Activated CD4-positive, alpha-beta memory T cell treated with anti-CD3 and anti-CD28 coated beads, Interleukin-2, amount 10 ng/mL, durations not matched to agents 7 days and 5 days (primary cell): ENCODE measurements around the gene CIB1. TPM values are rescaled to one million over a fixed set of nuclear protein-coding genes. Genes with fewer than 3 reads are reported as not detected.

ENCODE experiments used
- CTCF ChIA-PET: fragments of 350-600 bp; sonication (Branson Sonifier 250); formaldehyde crosslinking; loops from one replicate; lab custom pipeline; 2021; ENCODE audit warnings: antibody characterized with exemption, inconsistent platforms; lab: Charles Lee
- POLR2A ChIA-PET: fragments of 350-600 bp; sonication (Branson Sonifier 250); formaldehyde crosslinking; loops from one replicate; lab custom pipeline; 2021; ENCODE audit warnings: antibody characterized with exemption; lab: Charles Lee
- DNase-seq: peaks from one replicate; pipeline ENCODE4 v3.0.0-alpha.2; 2020
- H3K27ac Mint-ChIP-seq: one replicate; pipeline ENCODE4 v1.8.0; 2021; ENCODE audit warnings: mild to moderate bottlenecking, mixed read lengths
- H3K27me3 Mint-ChIP-seq: one replicate; pipeline ENCODE4 v1.8.0; 2021; ENCODE audit warnings: mixed read lengths
- H3K36me3 Mint-ChIP-seq: one replicate; pipeline ENCODE4 v1.8.0; 2021; ENCODE audit warnings: low read depth, mixed read lengths
- H3K4me1 Mint-ChIP-seq: one replicate; pipeline ENCODE4 v1.8.0; 2021; ENCODE audit warnings: mixed read lengths
- H3K4me3 Mint-ChIP-seq: one replicate; pipeline ENCODE4 v1.8.0; 2021; ENCODE audit warnings: mild to moderate bottlenecking, mixed read lengths
- H3K9me3 Mint-ChIP-seq: one replicate; pipeline ENCODE4 v1.8.0; 2021; ENCODE audit warnings: mixed read lengths
- total RNA-seq, 2 experiments: library from RNA; stranded (reverse); gene quantifications; one replicate each; pipeline ENCODE4 v1.2.3, GENCODE V29; 2021

CIB1 gene
- total RNA-seq, 2 experiments from 2014 or later: 118 to 120 TPM

DNA sequence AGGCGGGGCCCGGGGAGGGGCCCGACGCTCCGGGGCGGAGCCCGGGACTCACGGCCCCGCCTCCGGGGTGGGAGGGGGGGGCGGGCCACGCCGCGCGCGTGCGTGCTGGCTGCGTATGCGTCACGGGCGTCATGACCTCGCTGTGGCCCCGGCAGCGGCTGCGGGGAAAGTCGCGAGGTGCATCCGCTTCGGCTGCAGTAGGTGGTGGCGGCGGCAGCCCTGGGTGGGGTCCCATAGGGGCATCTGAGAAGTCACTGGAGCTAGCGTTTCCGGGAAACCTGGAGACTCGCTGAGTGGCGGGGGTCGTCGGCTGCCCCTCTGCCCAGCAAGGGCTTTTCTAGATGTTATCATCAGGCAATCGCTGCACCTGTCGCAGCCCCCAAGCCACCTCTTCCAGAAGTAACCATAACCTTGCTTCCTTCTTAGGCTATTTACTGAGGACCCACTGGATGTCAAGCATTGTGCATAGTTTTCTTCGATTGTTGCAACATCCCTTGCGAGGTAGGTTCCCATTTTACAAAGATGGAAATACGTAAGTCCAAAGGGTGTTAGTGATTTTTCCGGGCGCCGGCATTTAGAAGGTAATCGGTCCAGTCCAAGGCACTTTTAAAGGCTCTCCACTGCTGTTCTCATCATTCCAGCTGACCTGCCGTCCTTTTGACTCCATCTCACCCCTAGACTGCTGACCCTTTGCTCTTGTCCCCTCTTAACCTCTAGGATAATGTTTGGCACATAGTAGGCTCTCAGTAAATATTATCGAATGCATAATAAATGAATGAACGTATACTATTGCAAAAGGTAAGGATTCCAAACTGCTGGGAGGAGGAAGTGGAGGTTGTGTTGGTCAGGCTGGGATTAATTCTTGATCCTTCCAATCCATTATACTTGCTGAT is 601 bp upstream of the CIB1 start, which contains the start of gene GDPGP1:
Gene GDPGP1, plus strand, starts transcription at position 114 of the 893 bp plus-strand sequence. CDS start 6,700 bp downstream, outside the sequence.
- peaks cover 44% of the 10 kb centered on the region for H3K36me3 Mint-ChIP-seq
- CTCF ChIA-PET: interaction anchor here (0.5 to 3.2 kb wide), 13 partner anchors 13 to 698 kb away, joined by 3 to 16 read pairs (median 5); partner anchors contain the start of genes HDDC3 and NGRN
- H3K27ac Mint-ChIP-seq: peak within 1 kb of the TSS; percentile 92
- peaks cover 64% of the 10 kb centered on the region for H3K4me1 Mint-ChIP-seq
- peak within 1 kb of the TSS; percentile 97 for H3K4me3 Mint-ChIP-seq
- no peaks in the 10 kb centered on the region for H3K27me3 Mint-ChIP-seq
- POLR2A ChIA-PET: interaction anchor here (0.6 to 4.8 kb wide), 22 partner anchors 9 to 697 kb away, joined by 3 to 99 read pairs (median 5); partner anchors contain the start of genes HDDC3, IDH2, IQGAP1 and MAN2A2
- no peak for DNase-seq
- no peaks in the 10 kb centered on the region for H3K9me3 Mint-ChIP-seq

DNA sequence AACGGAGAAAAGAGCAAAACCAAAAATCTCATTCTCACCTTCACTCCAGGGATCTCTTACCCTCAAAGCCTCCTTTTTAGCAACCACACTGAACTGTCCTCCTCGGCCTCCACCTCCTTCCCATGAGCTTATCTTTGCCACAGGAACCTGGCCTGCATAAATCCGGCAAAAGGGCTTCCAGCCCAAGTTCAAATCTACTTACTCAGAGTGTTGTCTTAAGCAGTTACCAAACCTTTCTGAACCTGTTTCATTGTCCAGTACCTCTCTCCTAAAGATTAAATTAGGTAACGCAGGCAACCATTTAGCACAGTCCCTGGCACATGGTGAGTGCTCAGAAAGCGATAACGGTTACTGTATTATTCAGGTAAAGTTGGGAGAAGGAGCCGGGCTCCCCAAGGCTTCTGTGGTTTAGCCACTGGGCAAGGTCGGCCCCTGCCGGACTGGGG is 777 bp downstream of the CIB1 start:
- H3K27me3 Mint-ChIP-seq: no peaks in the 10 kb centered on the region
- H3K4me3 Mint-ChIP-seq: peak overlapping the region; percentile 97
- POLR2A ChIA-PET: interaction anchor here (0.9 to 4.8 kb wide), 23 partner anchors 11 to 722 kb away, joined by 3 to 99 read pairs (median 5); partner anchors contain the start of genes AP3S2, IDH2, NGRN and RCCD1

DNA sequence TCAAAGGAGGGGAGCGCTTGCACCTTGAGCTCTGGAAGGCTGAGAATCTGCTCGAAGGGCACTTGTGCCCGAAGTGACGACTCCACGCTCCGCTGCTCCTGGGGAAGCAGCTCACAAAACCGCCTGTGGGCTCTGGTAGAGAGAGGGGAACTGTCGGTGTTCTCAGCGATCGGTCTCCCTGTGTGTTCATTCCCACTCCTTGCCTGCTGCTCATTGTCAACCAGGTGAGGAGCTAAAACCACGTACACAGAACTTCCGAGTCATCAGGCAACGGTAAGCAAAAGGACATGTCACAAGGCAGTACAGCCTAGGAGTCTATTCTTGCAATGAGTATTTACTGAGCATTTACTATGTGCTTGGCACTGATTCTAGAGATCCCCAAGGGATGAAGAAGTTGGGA is 1.5 kb downstream of the CIB1 start:
- Mint-ChIP-seq H3K4me1 (peaks cover 61% of the 10 kb centered on the region), H3K27me3 (no peaks in the 10 kb centered on the region), H3K36me3 (peaks cover 38% of the 10 kb centered on the region), H3K9me3 (no peaks in the 10 kb centered on the region), H3K27ac (peak overlapping the region; percentile 92), H3K4me3 (peak overlapping the region; percentile 97)
- CTCF ChIA-PET: interaction anchor here (2.2 to 3.2 kb wide), 7 partner anchors 11 to 89 kb away, joined by 7 to 16 read pairs (median 10); partner anchors contain the start of gene SEMA4B
- POLR2A ChIA-PET: interaction anchor here (1.0 to 4.8 kb wide), 21 partner anchors 11 to 722 kb away, joined by 3 to 99 read pairs (median 6); partner anchors contain the start of genes IDH2, NGRN, RCCD1 and SEMA4B
- DNase-seq: no peak

More for the DNA sequence above, 777 bp downstream of the CIB1 start:
- Mint-ChIP-seq H3K4me1 (peaks cover 61% of the 10 kb centered on the region), H3K9me3 (no peaks in the 10 kb centered on the region), H3K27ac (peak overlapping the region; percentile 92), H3K36me3 (peaks cover 40% of the 10 kb centered on the region)
- CTCF ChIA-PET: interaction anchor here (0.5 to 3.2 kb wide), 10 partner anchors 12 to 146 kb away, joined by 3 to 16 read pairs (median 6); no protein-coding TSS in a partner anchor
- peak; percentile 30 for DNase-seq

DNA sequence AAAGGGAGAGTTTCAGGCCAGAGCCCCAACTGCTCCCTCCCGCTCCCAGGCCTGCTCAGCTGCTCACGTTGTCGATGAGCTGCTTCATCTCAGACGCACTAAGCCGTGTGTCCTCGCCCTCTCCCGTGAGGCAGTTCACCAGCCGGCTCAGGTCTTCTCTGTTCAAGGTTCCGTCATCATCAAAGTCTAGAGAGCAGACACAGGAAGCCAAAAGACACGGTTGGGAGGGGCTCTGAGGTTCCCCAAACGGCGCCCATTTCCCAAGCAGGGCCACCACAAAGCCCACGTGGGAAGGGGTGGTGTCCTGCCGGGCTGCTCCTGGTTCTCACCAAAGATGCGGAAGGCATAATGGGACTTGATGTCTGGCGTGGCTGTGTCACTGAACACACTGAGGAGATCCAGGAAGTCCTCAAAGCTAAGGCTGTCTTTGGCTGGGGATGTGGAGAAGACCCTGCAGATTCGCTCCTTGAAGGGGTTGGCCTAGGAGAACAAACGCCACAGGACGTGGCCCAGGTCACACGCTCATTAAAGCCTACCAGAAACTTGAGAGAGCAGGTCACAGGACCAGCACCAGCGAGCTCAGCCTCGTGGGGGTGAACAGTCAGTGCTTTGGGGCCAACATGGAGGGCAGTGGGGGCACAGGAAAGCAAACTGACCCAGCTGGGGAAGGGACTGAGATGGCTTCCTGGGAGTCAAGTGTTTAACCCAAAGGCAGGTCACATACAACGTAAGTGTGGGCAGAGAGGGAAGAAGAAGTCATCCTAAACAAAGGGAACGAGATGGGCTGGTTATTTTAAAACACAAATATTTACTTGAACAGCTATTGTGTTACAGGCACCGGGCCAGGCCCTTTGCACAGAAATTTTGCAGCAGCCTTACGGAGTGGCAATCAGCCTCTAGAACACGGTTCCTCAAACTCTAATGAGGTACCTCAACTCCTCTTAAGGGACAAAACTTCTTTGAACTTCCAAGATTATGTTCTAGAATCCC is 2.4 kb downstream of the CIB1 start:
- Mint-ChIP-seq H3K9me3 (no peaks in the 10 kb centered on the region), H3K4me3 (peak overlapping the region; percentile 97), H3K27me3 (no peaks in the 10 kb centered on the region), H3K27ac (peak overlapping the region; percentile 92), H3K4me1 (peaks cover 58% of the 10 kb centered on the region), H3K36me3 (peaks cover 39% of the 10 kb centered on the region)
- peak; percentile 87 for DNase-seq
- ChIA-PET POLR2A (interaction anchor here (0.7 to 4.8 kb wide), 18 partner anchors 10 to 700 kb away, joined by 3 to 99 read pairs (median 6); partner anchors contain the start of genes IDH2, NGRN, SEMA4B and TTLL13), CTCF (interaction anchor here (0.5 to 2.7 kb wide), 13 partner anchors 10 to 88 kb away, joined by 3 to 12 read pairs (median 7); partner anchors contain the start of gene SEMA4B)

DNA sequence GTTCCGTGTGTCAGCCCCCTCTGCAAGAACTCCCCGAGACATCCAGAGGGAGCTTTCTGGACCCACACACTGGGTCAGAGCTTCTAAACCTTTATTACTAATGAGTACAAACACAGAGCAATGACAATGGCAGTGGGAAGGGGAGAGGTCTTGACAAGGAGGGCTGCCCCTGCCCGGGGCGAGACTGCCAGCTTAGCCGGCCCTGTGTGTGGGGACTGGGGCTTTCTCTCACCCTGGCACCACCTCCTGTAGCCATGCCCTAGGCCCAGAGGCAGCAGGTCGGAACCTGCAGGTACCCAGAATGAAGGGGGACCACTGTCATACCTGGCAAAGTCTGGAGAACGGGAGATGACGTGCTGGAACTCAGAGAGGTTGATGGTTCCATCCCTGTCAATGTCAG is 3.1 kb downstream of the CIB1 start:
- Mint-ChIP-seq H3K4me3 (peak overlapping the region; percentile 97), H3K9me3 (no peaks in the 10 kb centered on the region), H3K27me3 (no peaks in the 10 kb centered on the region), H3K4me1 (peaks cover 51% of the 10 kb centered on the region), H3K27ac (peak overlapping the region; percentile 92), H3K36me3 (peaks cover 42% of the 10 kb centered on the region)
- ChIA-PET CTCF (interaction anchor here (0.6 to 2.7 kb wide), 10 partner anchors 9 to 87 kb away, joined by 3 to 12 read pairs (median 6); partner anchors contain the start of gene SEMA4B), POLR2A (interaction anchor here (0.7 to 4.8 kb wide), 12 partner anchors 9 to 641 kb away, joined by 3 to 99 read pairs (median 4); partner anchors contain the start of genes IDH2, NGRN, SEMA4B and TTLL13)
- no peak for DNase-seq

DNA sequence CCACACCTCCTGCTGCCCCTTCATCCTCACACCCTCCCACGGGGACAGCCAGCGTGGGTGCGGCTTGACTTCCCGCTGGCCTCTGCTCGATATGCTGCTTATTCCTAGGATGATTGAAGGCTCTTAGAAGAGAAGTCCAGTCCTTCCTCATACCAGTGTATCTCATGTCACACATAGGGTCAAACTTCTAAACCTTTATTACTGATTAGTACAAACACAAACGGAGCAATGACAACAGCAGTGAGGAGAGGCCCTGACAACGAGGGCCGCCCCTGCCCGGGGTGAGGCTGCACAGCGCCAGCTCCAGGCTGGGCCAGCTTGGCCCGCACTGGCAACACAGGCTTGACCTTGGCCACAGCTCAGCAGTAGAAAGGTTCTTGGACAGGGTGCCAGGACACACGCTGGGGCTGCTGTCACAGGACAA is 3.7 kb downstream of the CIB1 start:
- Mint-ChIP-seq H3K27me3 (no peaks in the 10 kb centered on the region), H3K9me3 (no peaks in the 10 kb centered on the region), H3K27ac (peak overlapping the region; percentile 92), H3K36me3 (peaks cover 47% of the 10 kb centered on the region), H3K4me3 (peak overlapping the region; percentile 97), H3K4me1 (peaks cover 48% of the 10 kb centered on the region)
- ChIA-PET CTCF (interaction anchor here (1.0 to 2.2 kb wide), 5 partner anchors 9 to 57 kb away, joined by 3 to 12 read pairs (median 4); no protein-coding TSS in a partner anchor), POLR2A (interaction anchor here (1.2 to 4.8 kb wide), 8 partner anchors 8 to 641 kb away, joined by 3 to 99 read pairs (median 23); partner anchors contain the start of genes IDH2, NGRN, SEMA4B and TTLL13)
- DNase-seq: no peak

DNA sequence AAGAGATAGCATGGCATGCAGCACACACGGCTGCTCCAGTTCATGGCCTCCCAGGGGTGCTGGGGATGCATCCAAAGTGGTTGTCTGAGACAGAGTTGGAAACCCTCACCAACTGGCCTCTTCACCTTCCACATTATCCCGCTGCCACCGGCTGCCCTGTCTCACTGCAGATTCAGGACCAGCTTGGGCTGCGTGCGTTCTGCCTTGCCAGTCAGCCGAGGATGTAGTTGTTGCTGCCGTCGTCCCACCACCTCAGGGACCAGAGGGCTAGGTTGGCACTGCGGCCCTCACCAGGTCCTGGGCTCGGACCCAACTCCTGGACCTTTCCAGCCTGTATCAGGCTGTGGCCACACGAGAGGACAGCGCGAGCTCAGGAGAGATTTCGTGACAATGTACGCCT is 4.8 kb downstream of the CIB1 start:
- ChIA-PET CTCF (no interaction called here), POLR2A (interaction anchor here (1.6 to 2.4 kb wide), 2 partner anchors 37 to 643 kb away, joined by 3 to 7 read pairs; partner anchors contain the start of gene NGRN)
- H3K4me3 Mint-ChIP-seq: no peak overlapping the region
- no peaks in the 10 kb centered on the region for H3K9me3 Mint-ChIP-seq
- H3K36me3 Mint-ChIP-seq: peaks cover 47% of the 10 kb centered on the region
- H3K4me1 Mint-ChIP-seq: peaks cover 39% of the 10 kb centered on the region
- H3K27ac Mint-ChIP-seq: no peak overlapping the region
- H3K27me3 Mint-ChIP-seq: no peaks in the 10 kb centered on the region
- DNase-seq: no peak

DNA sequence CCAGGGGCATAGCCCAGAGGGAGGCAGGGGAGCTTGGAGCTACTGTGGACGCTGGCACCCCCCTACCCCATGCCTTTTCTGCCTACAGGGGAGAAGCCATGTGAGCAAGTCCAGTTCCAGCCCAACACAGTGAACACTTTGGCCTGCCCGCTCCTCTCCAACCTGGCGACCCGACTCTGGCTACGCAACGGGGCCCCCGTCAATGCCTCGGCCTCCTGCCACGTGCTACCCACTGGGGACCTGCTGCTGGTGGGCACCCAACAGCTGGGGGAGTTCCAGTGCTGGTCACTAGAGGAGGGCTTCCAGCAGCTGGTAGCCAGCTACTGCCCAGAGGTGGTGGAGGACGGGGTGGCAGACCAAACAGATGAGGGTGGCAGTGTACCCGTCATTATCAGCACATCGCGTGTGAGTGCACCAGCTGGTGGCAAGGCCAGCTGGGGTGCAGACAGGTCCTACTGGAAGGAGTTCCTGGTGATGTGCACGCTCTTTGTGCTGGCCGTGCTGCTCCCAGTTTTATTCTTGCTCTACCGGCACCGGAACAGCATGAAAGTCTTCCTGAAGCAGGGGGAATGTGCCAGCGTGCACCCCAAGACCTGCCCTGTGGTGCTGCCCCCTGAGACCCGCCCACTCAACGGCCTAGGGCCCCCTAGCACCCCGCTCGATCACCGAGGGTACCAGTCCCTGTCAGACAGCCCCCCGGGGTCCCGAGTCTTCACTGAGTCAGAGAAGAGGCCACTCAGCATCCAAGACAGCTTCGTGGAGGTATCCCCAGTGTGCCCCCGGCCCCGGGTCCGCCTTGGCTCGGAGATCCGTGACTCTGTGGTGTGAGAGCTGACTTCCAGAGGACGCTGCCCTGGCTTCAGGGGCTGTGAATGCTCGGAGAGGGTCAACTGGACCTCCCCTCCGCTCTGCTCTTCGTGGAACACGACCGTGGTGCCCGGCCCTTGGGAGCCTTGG is 5.6 kb downstream of the CIB1 start:
- H3K36me3 Mint-ChIP-seq: peaks cover 51% of the 10 kb centered on the region
- no peak overlapping the region for H3K4me3 Mint-ChIP-seq
- no peak overlapping the region for H3K27ac Mint-ChIP-seq
- no peaks in the 10 kb centered on the region for H3K27me3 Mint-ChIP-seq
- ChIA-PET CTCF (no interaction called here), POLR2A (interaction anchor here (1.4 to 2.4 kb wide), 2 partner anchors 27 to 38 kb away, joined by 3 to 7 read pairs; partner anchors contain the start of genes NGRN and SEMA4B)
- DNase-seq: no peak
- H3K4me1 Mint-ChIP-seq: peaks cover 39% of the 10 kb centered on the region
- H3K9me3 Mint-ChIP-seq: no peaks in the 10 kb centered on the region

DNA sequence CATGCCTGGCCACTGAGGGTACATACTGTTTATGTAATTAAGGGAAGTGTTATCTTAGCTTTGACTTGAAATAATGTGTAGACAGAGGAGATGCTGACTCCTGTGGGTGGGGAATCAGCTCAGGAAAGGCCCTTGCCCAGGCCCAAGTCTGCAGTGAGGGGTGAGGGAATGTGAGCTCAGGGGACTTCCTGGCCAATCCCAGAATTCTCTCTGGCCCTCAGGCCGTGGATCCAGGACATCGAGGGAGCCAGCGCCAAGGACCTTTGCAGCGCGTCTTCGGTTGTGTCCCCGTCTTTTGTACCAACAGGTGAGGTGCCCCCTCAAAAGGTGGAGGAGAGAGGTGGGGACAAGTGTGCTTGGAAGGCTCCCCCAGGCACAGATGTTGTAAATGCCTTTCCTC is 6.4 kb downstream of the CIB1 start:
- POLR2A ChIA-PET: interaction anchor here (1.4 to 2.4 kb wide), 2 partner anchors 26 to 38 kb away, joined by 3 to 7 read pairs; partner anchors contain the start of genes NGRN and SEMA4B
- Mint-ChIP-seq H3K9me3 (no peaks in the 10 kb centered on the region), H3K27ac (no peak overlapping the region), H3K4me3 (no peak overlapping the region), H3K27me3 (no peaks in the 10 kb centered on the region), H3K36me3 (peaks cover 47% of the 10 kb centered on the region), H3K4me1 (peaks cover 35% of the 10 kb centered on the region)
- CTCF ChIA-PET: no interaction called here
- DNase-seq: no peak

DNA sequence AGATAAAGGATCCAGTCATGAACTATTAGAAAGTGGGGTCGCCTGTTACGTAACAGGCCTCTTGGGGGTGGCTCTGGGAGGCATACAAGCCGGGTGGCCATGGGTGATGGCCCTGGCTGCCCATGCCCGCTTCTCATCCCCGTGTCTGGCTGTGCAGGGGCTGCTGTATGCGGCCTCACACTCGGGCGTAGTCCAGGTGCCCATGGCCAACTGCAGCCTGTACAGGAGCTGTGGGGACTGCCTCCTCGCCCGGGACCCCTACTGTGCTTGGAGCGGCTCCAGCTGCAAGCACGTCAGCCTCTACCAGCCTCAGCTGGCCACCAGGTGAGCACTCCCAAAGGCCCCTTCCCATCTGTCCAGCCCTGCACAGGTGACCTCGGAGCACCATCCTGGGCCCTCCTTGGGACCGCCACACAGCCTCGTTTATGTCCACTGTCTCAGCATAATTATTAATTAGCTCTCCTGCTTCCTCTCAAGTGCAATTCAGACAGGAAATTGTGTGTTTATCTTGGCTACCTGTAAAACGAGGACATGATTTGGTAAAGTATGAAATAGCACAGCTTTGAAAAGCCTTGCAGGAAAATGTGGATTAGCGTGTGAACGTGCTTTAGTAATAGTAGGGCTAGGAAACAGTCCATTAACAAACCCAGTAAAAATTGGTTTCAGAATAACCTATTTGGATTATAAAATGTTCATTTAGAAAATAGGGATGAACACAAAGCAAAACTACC is 8.1 kb downstream of the CIB1 start:
- peaks cover 38% of the 10 kb centered on the region for H3K36me3 Mint-ChIP-seq
- H3K27ac Mint-ChIP-seq: no peak overlapping the region
- DNase-seq: no peak
- ChIA-PET POLR2A (interaction anchor here (0.7 kb wide), 1 partner anchor 83 kb away, joined by 3 read pairs; no protein-coding TSS in a partner anchor), CTCF (no interaction called here)
- H3K4me1 Mint-ChIP-seq: peaks cover 18% of the 10 kb centered on the region
- H3K4me3 Mint-ChIP-seq: no peak overlapping the region
- no peaks in the 10 kb centered on the region for H3K9me3 Mint-ChIP-seq
- no peaks in the 10 kb centered on the region for H3K27me3 Mint-ChIP-seq
